Karpas-422 (cell line): ENCODE measurements around the gene MYO10. TPM values are rescaled to one million over a fixed set of nuclear protein-coding genes. Genes with fewer than 3 reads are reported as not detected.
"Not testable (repeated sequence)": the region's sequence is repeated elsewhere in the genome, so short reads cannot be mapped to it uniquely, and the experiment has no call there.

Source experiments
- DNase-seq: peaks from one replicate; pipeline ENCODE4 v3.0.0-alpha.2; 2015
- H2AFZ ChIP-seq: fragments of 200-600 bp; sonication (generic); 2 replicates; pipeline ENCODE4 v1.6.1; 2014; ENCODE audit warnings: antibody characterized with exemption, low read length, mixed read lengths
- H3K27ac ChIP-seq: fragments of 200-600 bp; sonication (generic); 2 replicates; pipeline ENCODE4 v1.5.1; 2014; ENCODE audit warnings: mild to moderate bottlenecking, low read length, moderate library complexity
- H3K27me3 ChIP-seq: fragments of 200-600 bp; sonication (generic); 2 replicates; pipeline ENCODE4 v1.6.1; 2014; ENCODE audit warnings: low read length, mixed read lengths
- H3K36me3 ChIP-seq: fragments of 200-600 bp; sonication (generic); 2 replicates; pipeline ENCODE4 v1.6.1; 2014; ENCODE audit warnings: low read length, mixed read lengths; ENCODE audit not compliant: insufficient read depth
- H3K4me1 ChIP-seq: fragments of 200-600 bp; sonication (generic); 2 replicates; pipeline ENCODE4 v1.6.1; 2014; ENCODE audit warnings: mild to moderate bottlenecking, low read length, mixed read lengths
- H3K4me2 ChIP-seq: fragments of 200-600 bp; sonication (generic); 2 replicates; pipeline ENCODE4 v1.6.1; 2014; ENCODE audit warnings: low read length, low read depth, mild to moderate bottlenecking; ENCODE audit not compliant: poor library complexity, severe bottlenecking
- H3K4me3 ChIP-seq: fragments of 200-600 bp; sonication (generic); 2 replicates; pipeline ENCODE4 v1.5.1; 2014; ENCODE audit warnings: mild to moderate bottlenecking, antibody characterized with exemption, low read length, mixed read lengths
- H3K79me2 ChIP-seq: fragments of 200-600 bp; sonication (generic); 2 replicates; pipeline ENCODE4 v1.6.1; 2014; ENCODE audit warnings: mild to moderate bottlenecking, low read length, mixed read lengths
- H3K9ac ChIP-seq: fragments of 200-600 bp; sonication (generic); 2 replicates; pipeline ENCODE4 v1.6.0; 2014; ENCODE audit warnings: low read length
- H3K9me2 ChIP-seq: fragments of 200-600 bp; sonication (generic), shearing (Covaris generic); replicated peaks from 2 replicates; pipeline ENCODE4 v1.6.0; 2014; ENCODE audit warnings: mild to moderate bottlenecking, low read length, moderate library complexity; ENCODE audit not compliant: insufficient read depth
- H3K9me3 ChIP-seq: fragments of 300-700, 200-600 bp; sonication (generic); 2 replicates; pipeline ENCODE4 v1.6.1; 2014; ENCODE audit warnings: low read length, mixed read lengths
- H4K20me1 ChIP-seq: fragments of 200-600 bp; sonication (generic); 2 replicates; pipeline ENCODE4 v1.6.1; 2014; ENCODE audit warnings: mild to moderate bottlenecking, antibody characterized with exemption, low read length, low read depth; ENCODE audit not compliant: insufficient read depth
- total RNA-seq: library from RNA; depleted of rRNA; stranded (reverse); fragments of >200 nt; shearing (Covaris generic); gene quantifications from 2 replicates; pipeline ENCODE4 v1.2.3, GENCODE V29; 2014; ENCODE audit warnings: low replicate concordance

MYO10 gene
- total RNA-seq, 1 experiment from 2014 or later: not detected

GRCh38 chr5:16842896-16843295 lies 93.2 kb downstream of the MYO10 start:
- DNase-seq: no peak

DNA sequence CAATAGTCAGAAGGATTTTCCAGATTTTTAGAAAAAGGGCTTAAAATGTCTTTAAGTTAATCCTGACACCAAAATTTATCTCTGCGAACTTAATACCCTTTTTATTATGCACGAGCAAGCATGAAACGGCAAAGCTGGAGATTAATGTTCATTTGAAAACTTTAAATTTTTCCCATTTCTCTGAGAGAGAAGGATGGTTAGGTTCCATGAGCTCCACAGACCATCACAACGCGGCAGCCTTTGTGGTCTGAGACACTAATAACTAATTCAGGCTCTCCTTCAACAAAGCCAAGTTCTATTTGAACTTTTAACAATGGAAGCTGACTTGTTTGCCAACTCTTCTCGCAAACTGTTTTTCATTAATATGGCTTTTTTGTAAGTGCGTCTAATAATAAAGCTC lies 94.7 kb downstream of the MYO10 start:
- H3K9me2 ChIP-seq: no peaks in the 10 kb centered on the region
- H4K20me1 ChIP-seq: no peaks in the 10 kb centered on the region
- no peak overlapping the region for H3K27ac ChIP-seq
- H3K27me3 ChIP-seq: no peaks in the 10 kb centered on the region
- H3K9ac ChIP-seq: no peak overlapping the region
- no peaks in the 10 kb centered on the region for H3K36me3 ChIP-seq
- no peaks in the 10 kb centered on the region for H3K9me3 ChIP-seq
- H3K4me3 ChIP-seq: no peak overlapping the region
- no peak for DNase-seq
- H3K4me1 ChIP-seq: no peaks in the 10 kb centered on the region
- H2AFZ ChIP-seq: no peak overlapping the region
- H3K79me2 ChIP-seq: no peaks in the 10 kb centered on the region
- no peak overlapping the region for H3K4me2 ChIP-seq

More at GRCh38 chr5:16842896-16843295, 93.2 kb downstream of the MYO10 start:
- Histone ChIP-seq H3K9me3 (no peaks in the 10 kb centered on the region), H3K4me3 (no peak overlapping the region), H3K9ac (no peak overlapping the region), H2AFZ (no peak overlapping the region), H3K36me3 (no peaks in the 10 kb centered on the region), H3K27ac (no peak overlapping the region), H3K9me2 (no peaks in the 10 kb centered on the region), H3K79me2 (no peaks in the 10 kb centered on the region), H3K4me2 (no peak overlapping the region), H4K20me1 (no peaks in the 10 kb centered on the region), H3K4me1 (no peaks in the 10 kb centered on the region), H3K27me3 (no peaks in the 10 kb centered on the region)

- no peak overlapping the region for H3K9ac ChIP-seq
- H3K9me3 ChIP-seq: no peaks in the 10 kb centered on the region
- no peak for DNase-seq
- no peaks in the 10 kb centered on the region for H3K79me2 ChIP-seq
- H3K4me1 ChIP-seq: no peaks in the 10 kb centered on the region
- no peaks in the 10 kb centered on the region for H3K9me2 ChIP-seq
- H4K20me1 ChIP-seq: no peaks in the 10 kb centered on the region
- H3K4me3 ChIP-seq: no peak overlapping the region
- no peaks in the 10 kb centered on the region for H3K27me3 ChIP-seq
- H3K4me2 ChIP-seq: no peak overlapping the region
- H2AFZ ChIP-seq: no peak overlapping the region
- H3K27ac ChIP-seq: no peak overlapping the region
- no peaks in the 10 kb centered on the region for H3K36me3 ChIP-seq
These were observed 98.8 kb downstream of the MYO10 start for GRCh38 chr5:16837305-16837704.

GRCh38 chr5:16834029-16834428 lies 102.1 kb downstream of the MYO10 start:
- no peak overlapping the region for H3K4me3 ChIP-seq
- no peaks in the 10 kb centered on the region for H3K9me2 ChIP-seq
- no peaks in the 10 kb centered on the region for H3K36me3 ChIP-seq
- no peak overlapping the region for H3K4me2 ChIP-seq
- H4K20me1 ChIP-seq: no peaks in the 10 kb centered on the region
- H3K9me3 ChIP-seq: no peaks in the 10 kb centered on the region
- H3K4me1 ChIP-seq: no peaks in the 10 kb centered on the region
- H2AFZ ChIP-seq: no peak overlapping the region
- no peaks in the 10 kb centered on the region for H3K79me2 ChIP-seq
- H3K27me3 ChIP-seq: no peaks in the 10 kb centered on the region
- H3K27ac ChIP-seq: no peak overlapping the region
- DNase-seq: no peak
- no peak overlapping the region for H3K9ac ChIP-seq

- not testable (repeated sequence) for H3K27me3 ChIP-seq, H3K9me3 ChIP-seq, H3K9ac ChIP-seq, H3K27ac ChIP-seq, H3K4me1 ChIP-seq, H4K20me1 ChIP-seq, H3K36me3 ChIP-seq, H3K4me3 ChIP-seq, H2AFZ ChIP-seq, H3K79me2 ChIP-seq, H3K9me2 ChIP-seq, DNase-seq, H3K4me2 ChIP-seq
These were observed 104.8 kb downstream of the MYO10 start for GRCh38 chr5:16831326-16831725.

GRCh38 chr5:16827755-16828154 lies 108.3 kb downstream of the MYO10 start:
- Histone ChIP-seq H3K27me3 (no peaks in the 10 kb centered on the region), H4K20me1 (no peaks in the 10 kb centered on the region), H3K4me2 (no peak overlapping the region), H3K36me3 (no peaks in the 10 kb centered on the region), H3K4me1 (no peaks in the 10 kb centered on the region), H3K4me3 (no peak overlapping the region), H3K9ac (no peak overlapping the region), H3K9me3 (no peaks in the 10 kb centered on the region), H3K79me2 (no peaks in the 10 kb centered on the region), H2AFZ (no peak overlapping the region), H3K9me2 (no peaks in the 10 kb centered on the region), H3K27ac (no peak overlapping the region)
- no peak for DNase-seq

DNA sequence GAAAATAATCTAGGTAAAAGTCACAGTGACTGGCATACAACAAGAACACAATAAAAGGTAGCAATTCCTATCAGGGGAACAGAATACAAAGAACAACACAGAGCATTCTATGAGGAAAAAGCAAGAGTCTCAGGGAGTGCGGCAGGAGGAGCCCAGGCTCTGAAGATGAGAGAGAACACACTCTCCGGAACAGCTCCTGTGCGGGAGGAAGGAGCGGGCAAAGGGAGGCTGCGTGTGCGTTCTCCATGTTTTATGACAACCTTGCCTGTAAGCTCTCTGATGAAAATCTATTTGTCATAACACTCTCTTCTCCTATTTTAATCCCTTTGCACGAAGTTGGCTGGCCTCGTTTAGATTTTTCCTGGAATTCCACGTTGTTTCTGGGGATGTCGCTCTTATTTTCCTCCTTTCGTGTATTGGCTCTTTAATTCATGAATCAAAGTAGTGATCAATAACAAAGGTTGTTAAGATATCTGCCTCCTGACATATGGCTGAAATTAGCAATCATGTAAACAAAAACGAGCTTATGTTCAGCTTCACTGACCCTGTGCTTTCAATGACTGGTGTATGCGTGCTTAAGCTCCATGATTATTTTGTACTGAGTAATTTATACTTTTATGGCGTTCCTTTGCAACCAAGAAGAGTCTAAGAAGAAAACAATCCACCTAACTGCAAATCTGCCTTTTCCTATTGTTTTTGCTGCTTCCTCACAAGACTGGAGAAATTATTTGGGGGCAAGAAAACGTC lies 109.5 kb downstream of the MYO10 start:
- Histone ChIP-seq H3K9me2 (no peaks in the 10 kb centered on the region), H3K4me1 (no peaks in the 10 kb centered on the region), H3K9ac (no peak overlapping the region), H2AFZ (no peak overlapping the region), H3K36me3 (no peaks in the 10 kb centered on the region), H3K27ac (no peak overlapping the region), H3K27me3 (no peaks in the 10 kb centered on the region), H3K79me2 (no peaks in the 10 kb centered on the region), H3K9me3 (no peaks in the 10 kb centered on the region), H4K20me1 (no peaks in the 10 kb centered on the region), H3K4me3 (no peak overlapping the region), H3K4me2 (no peak overlapping the region)
- DNase-seq: no peak

DNA sequence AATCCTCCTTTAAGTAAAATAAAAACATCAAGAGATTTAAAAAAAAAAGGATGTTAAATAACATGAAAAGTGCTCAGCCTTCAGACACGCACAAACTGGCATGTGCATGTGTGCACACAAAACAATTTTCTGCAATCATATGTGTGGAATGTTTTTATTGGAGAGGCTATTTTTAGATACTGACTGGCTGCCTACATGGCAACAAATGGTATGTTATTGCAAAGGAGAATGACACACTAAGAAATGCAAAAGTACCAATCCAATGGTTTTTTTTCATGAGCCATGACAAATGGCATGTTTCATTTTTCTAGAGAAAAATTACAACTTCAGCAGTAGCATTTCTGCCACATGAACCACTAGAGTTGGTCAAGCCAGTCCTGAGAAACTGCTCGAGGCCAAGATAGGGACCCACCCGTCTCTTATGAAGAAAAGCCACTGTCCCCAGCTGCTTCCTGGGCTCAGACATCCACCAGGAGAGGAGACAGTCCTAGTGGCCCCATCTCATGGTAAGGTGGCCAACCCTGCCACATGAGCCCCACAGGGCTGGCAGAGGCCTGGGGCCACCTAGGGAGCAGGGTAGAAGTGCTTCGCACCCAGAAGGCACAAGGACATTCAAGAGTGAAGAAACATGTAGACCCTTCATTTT lies 116.4 kb downstream of the MYO10 start:
- Histone ChIP-seq H3K9me3 (no peaks in the 10 kb centered on the region), H2AFZ (no peak overlapping the region), H3K4me3 (no peak overlapping the region), H4K20me1 (no peaks in the 10 kb centered on the region), H3K4me1 (no peaks in the 10 kb centered on the region), H3K27ac (no peak overlapping the region), H3K4me2 (no peak overlapping the region), H3K36me3 (no peaks in the 10 kb centered on the region), H3K9me2 (no peaks in the 10 kb centered on the region), H3K79me2 (no peaks in the 10 kb centered on the region), H3K27me3 (no peaks in the 10 kb centered on the region), H3K9ac (no peak overlapping the region)
- no peak for DNase-seq
